Ishikawa (cell line): ENCODE measurements around the gene GRHPR.

ENCODE experiments used
- EGR1 ChIP-seq: IDR thresholded peaks from 2 replicates; pipeline ENCODE4 v1.6.1; 2012
- TAF1 ChIP-seq: IDR thresholded peaks from 2 replicates; pipeline ENCODE4 v1.6.1; 2012; ENCODE audit warnings: low read depth, mild to moderate bottlenecking
- TCF12 ChIP-seq: IDR thresholded peaks from 2 replicates; pipeline ENCODE4 v1.6.1; 2012; ENCODE audit warnings: low read depth
- TEAD4 ChIP-seq: IDR thresholded peaks from 2 replicates; pipeline ENCODE4 v1.6.1; 2012
- TF ChIP-seq, protein P1 (sequence below): IDR thresholded peaks from 2 replicates; pipeline ENCODE4 v1.6.1; 2012

DNA sequence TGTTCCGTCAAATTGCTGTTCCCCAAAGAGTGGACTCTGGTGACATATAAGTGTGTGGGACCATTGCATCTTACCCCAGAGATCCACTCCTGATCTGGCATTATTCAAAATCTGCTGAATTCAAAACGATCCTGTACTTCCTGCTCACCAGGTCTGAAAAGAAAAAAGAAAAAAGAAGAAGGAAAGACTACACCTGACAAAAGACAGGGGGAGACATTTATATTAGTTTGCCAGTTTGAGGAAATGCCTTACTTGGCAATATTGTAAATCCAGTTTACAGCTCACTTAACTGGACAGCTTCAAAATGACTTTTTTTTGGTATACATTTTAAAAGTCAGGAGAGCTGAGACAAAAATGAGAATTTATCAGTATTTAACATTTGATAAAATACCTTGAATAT, 15.0 kb upstream of the GRHPR start:
- TF ChIP-seq TAF1 (no peak), TEAD4 (no peak), TCF12 (no peak), EGR1 (no peak)
- TF ChIP-seq, protein P1, sequence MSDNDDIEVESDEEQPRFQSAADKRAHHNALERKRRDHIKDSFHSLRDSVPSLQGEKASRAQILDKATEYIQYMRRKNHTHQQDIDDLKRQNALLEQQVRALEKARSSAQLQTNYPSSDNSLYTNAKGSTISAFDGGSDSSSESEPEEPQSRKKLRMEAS, result no peak
